Breast epithelium (tissue), 3 donors: ENCODE measurements around the gene MXRA8.

Source experiments
- POLR2A ChIP-seq: fragments of 450-650 bp; IDR thresholded peaks from one replicate; pipeline ENCODE4 v1.6.1; 2016; ENCODE audit warnings: antibody characterized with exemption, mild to moderate bottlenecking, moderate library complexity
- POLR2AphosphoS5 ChIP-seq, 3 donors: sonication (generic); formaldehyde crosslinking; IDR thresholded peaks; one replicate each; pipeline ENCODE4 v1.6.1; 2017; ENCODE audit warnings: antibody characterized with exemption in 3 of 3
- TF ChIP-seq, protein P1 (sequence below), 3 donors: fragments of 450-650 bp; IDR thresholded peaks; one replicate each; pipeline ENCODE4 v1.5.1; 2016 to 2017; ENCODE audit warnings: antibody characterized with exemption in 3 of 3, mild to moderate bottlenecking in 3 of 3, moderate library complexity in 3 of 3

DNA sequence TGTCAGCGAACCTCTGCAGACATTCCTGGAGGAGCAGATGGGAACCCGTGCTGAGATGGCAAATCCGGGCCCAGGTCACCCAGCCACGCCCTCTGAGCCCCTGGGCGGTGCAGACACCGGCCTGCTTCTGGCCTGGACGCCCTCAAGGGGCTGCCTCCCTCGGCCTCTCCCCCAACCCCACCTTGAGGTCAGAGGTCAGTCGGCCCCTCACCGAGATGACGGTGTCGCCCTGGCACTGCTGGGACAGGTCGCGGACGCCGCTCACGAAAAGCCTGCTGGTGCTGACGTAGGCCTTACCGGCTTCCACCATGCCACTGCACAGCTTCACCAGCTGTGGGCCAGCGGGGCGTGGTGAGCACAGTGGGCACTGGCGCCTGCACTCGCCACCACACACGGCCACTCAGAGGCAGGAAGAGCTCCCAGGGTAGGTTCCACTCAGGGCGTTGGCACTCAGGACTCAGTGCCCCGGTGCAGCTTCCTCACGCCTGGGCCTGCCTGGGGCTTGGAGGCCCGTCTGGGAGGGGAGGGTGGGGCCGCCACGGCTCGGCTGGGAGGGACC lies 55.3 kb downstream of the MXRA8 start:
- TF ChIP-seq, protein P1, sequence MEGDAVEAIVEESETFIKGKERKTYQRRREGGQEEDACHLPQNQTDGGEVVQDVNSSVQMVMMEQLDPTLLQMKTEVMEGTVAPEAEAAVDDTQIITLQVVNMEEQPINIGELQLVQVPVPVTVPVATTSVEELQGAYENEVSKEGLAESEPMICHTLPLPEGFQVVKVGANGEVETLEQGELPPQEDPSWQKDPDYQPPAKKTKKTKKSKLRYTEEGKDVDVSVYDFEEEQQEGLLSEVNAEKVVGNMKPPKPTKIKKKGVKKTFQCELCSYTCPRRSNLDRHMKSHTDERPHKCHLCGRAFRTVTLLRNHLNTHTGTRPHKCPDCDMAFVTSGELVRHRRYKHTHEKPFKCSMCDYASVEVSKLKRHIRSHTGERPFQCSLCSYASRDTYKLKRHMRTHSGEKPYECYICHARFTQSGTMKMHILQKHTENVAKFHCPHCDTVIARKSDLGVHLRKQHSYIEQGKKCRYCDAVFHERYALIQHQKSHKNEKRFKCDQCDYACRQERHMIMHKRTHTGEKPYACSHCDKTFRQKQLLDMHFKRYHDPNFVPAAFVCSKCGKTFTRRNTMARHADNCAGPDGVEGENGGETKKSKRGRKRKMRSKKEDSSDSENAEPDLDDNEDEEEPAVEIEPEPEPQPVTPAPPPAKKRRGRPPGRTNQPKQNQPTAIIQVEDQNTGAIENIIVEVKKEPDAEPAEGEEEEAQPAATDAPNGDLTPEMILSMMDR (IDR thresholded peaks at IDR 0.05): no peak
- TF ChIP-seq POLR2A: no peak
- TF ChIP-seq POLR2AphosphoS5 (IDR thresholded peaks at IDR 0.05): no peak
